H7 (cell line): Measurements from ENCODE around the gene RAB11FIP3. TPM values are rescaled to one million over a fixed set of nuclear protein-coding genes. Genes with fewer than 3 reads are reported as not detected.
A peak's percentile ranks its signal among the peaks of the same experiment; 100 is the strongest.
"Not testable (repeated sequence)": the region's sequence is repeated elsewhere in the genome, so short reads cannot be mapped to it uniquely, and the experiment has no call there.

Source experiments
- DNase-seq: peaks from one replicate; pipeline ENCODE4 v3.0.0; 2012
- H3K27me3 ChIP-seq: 2 replicates; pipeline ENCODE4 v1.6.0; 2011; ENCODE audit warnings: mild to moderate bottlenecking, low read length; ENCODE audit not compliant: control insufficient read depth, insufficient read depth
- H3K36me3 ChIP-seq: replicated peaks from 2 replicates; pipeline ENCODE4 v1.5.1; 2011; ENCODE audit warnings: low read length; ENCODE audit not compliant: control insufficient read depth, insufficient read depth
- H3K4me3 ChIP-seq: 2 replicates; pipeline ENCODE4 v1.5.1; 2011; ENCODE audit warnings: low read depth, mild to moderate bottlenecking, control low read depth, low read length, moderate library complexity; ENCODE audit not compliant: insufficient read depth
- total RNA-seq: library from RNA; depleted of rRNA; stranded (reverse); fragments of >200 nt; shearing (Covaris generic); gene quantifications from 2 replicates; pipeline ENCODE4 v1.2.3, GENCODE V29; 2014; rRNA removed

The RAB11FIP3 gene, protein sequence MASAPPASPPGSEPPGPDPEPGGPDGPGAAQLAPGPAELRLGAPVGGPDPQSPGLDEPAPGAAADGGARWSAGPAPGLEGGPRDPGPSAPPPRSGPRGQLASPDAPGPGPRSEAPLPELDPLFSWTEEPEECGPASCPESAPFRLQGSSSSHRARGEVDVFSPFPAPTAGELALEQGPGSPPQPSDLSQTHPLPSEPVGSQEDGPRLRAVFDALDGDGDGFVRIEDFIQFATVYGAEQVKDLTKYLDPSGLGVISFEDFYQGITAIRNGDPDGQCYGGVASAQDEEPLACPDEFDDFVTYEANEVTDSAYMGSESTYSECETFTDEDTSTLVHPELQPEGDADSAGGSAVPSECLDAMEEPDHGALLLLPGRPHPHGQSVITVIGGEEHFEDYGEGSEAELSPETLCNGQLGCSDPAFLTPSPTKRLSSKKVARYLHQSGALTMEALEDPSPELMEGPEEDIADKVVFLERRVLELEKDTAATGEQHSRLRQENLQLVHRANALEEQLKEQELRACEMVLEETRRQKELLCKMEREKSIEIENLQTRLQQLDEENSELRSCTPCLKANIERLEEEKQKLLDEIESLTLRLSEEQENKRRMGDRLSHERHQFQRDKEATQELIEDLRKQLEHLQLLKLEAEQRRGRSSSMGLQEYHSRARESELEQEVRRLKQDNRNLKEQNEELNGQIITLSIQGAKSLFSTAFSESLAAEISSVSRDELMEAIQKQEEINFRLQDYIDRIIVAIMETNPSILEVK
- 25.2 and 27.9 TPM in 2 replicates for total RNA-seq

DNA sequence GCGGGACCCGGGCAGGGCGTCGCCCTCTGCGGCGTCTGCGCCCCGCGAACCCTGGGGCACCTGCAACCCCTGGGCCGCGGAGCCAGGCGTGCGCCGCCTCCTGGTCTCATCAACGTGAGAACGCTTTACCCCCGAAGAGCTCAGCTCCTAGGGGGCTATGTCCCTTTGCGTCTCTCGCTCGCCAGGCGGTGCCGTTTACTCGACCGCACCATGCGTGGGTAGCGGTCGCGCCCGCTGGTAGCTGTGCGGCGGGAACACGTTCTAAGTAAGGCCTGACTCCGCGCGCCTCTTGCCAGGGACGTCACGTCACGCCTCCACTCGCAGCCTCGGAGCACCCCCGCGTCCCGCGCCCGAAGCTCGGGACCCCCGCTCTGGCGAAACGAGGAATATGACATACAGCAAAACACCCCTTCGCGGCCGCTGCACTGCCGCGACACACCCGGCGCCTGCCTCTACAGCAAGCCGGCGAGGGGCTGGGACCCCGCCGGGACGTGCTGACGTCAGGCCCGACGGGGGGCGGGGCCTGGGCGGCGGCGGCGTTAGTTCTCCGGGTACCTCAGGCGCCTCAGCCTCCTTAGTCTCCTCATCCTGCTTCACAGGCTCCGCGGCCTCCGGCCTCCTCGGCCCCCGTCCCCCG, at the start of gene RAB11FIP3:
TSS of gene RAB11FIP3 (plus strand) at position 568 of the 637 bp plus-strand sequence. CDS start 358 bp downstream, outside the sequence.
- peak; percentile 98 for DNase-seq

DNA sequence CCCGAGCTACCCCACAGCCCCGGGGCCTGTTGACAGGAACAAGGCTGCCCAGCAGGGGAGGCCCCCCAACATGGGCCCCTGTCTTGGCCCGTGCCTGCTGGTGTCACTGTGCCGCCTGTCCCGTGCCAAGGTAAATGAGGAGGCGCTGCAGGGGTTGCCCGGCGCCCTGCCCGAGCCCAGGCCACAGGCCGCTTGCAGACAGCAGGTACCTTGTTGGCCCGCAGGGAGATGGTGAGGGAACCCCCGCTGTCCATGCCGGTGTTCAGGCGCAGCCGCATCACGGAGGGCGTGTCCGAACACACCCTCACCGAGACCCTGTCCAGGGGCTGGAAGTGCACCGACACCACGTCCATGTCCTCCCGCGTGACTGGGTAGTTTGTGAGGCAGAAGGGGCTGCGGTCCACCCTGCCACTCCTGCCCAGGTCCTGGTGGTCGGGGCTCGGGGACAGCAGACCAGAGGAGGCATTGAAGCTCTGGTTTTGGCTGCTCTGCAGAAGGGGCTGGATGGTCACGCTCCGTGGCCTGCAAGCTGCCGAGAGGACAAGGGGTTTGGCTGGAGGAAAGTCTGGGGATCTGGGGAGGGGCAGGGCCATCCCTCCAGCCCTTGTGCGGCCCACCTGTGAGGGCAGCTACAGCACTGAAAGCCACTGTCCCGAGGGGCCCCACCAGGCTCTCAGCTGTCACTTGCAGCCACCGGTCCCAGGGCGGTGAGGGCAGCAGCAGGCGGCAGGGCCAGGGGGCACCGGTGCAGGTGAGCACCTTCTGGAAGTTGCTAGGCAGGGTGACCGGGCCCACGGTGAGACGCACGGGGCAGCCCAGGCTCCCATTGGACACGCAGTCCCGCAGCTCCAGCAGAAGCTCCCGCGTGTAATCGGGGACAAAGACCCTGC, 49.3 kb upstream of the RAB11FIP3 start:
- Histone ChIP-seq H3K27me3 (no peaks in the 10 kb centered on the region), H3K4me3 (no peak overlapping the region), H3K36me3 (peaks cover 13% of the 10 kb centered on the region)
- no peak for DNase-seq

More for the DNA sequence above, at the start of gene RAB11FIP3:
- no peaks in the 10 kb centered on the region for H3K36me3 ChIP-seq
- H3K4me3 ChIP-seq: peak within 1 kb of the TSS; percentile 68
- peaks cover 28% of the 10 kb centered on the region for H3K27me3 ChIP-seq

- Histone ChIP-seq H3K36me3 (peaks cover 11% of the 10 kb centered on the region), H3K4me3 (no peak overlapping the region)
- no peak for DNase-seq
Observed at GRCh38 chr16:376817-377418, 48.5 kb upstream of the RAB11FIP3 start.

DNA sequence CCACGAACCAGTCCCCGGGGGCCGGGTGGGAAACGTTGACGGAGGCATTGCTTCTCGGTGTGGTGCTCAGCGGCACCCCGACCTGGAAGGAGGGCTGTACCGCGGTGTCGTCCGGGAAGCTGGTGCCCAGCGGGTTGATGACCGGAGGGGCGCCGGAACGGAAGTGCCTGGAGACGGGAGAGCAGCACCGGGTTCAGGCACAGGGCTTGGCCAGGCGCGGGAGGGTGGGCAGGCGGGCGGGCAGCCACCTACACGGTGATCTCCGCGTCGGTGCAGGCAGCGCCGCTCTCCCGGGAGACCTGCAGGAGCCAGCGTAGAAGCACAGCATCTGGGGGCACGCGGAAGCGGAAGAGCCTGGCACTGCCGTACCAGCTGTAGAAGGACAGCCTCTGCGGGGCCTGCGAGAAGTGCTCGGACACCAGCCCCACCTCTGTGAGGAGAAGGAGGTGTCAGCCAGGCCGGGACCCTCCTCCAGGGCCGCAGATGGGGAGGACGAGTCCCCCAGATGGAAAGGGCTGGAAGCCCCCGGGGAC, 48.0 kb upstream of the RAB11FIP3 start:
- no peak overlapping the region for H3K4me3 ChIP-seq
- peaks cover 11% of the 10 kb centered on the region for H3K36me3 ChIP-seq
- no peaks in the 10 kb centered on the region for H3K27me3 ChIP-seq
- DNase-seq: no peak

More at GRCh38 chr16:376817-377418, 48.5 kb upstream of the RAB11FIP3 start:
- H3K27me3 ChIP-seq: no peaks in the 10 kb centered on the region

DNA sequence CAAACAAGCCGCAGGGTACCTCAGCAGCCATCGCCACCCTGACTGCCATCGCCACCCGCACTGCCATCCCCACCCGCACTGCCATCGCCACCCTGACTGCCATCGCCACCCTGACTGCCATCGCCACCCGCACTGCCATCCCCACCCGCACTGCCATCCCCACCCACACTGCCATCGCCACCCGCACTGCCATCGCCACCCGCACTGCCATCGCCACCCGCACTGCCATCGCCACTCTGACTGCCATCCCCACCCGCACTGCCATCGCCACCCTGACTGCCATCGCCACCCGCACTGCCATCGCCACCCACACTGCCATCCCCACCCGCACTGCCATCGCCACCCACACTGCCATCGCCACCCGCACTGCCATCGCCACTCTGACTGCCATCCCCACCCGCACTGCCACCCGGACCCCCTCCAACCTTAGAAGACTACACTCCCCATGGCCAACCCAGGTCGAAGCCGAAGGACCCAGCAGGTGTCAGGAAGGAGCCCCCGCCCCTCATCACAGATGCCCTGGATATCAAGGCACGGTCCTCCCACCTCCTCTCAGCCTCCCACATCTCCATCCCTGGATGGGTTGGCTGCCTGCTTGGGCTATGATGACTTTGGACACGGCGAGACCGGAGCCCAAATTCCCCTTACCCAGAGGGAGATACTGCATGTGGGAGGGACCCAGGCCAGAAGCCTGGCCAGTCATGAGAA, 47.2 kb upstream of the RAB11FIP3 start:
- DNase-seq, H3K4me3 ChIP-seq, H3K27me3 ChIP-seq, H3K36me3 ChIP-seq: not testable (repeated sequence)

GRCh38 chr16:378821-379182, 46.6 kb upstream of the RAB11FIP3 start:
- no peaks in the 10 kb centered on the region for H3K27me3 ChIP-seq
- no peak overlapping the region for H3K4me3 ChIP-seq
- no peak for DNase-seq
- peaks cover 7% of the 10 kb centered on the region for H3K36me3 ChIP-seq

- H3K27me3 ChIP-seq: no peaks in the 10 kb centered on the region
- DNase-seq: peak; percentile 96
- H3K4me3 ChIP-seq: no peak overlapping the region
- H3K36me3 ChIP-seq: peaks cover 7% of the 10 kb centered on the region
Observed at GRCh38 chr16:379183-379960, 46.1 kb upstream of the RAB11FIP3 start.

DNA sequence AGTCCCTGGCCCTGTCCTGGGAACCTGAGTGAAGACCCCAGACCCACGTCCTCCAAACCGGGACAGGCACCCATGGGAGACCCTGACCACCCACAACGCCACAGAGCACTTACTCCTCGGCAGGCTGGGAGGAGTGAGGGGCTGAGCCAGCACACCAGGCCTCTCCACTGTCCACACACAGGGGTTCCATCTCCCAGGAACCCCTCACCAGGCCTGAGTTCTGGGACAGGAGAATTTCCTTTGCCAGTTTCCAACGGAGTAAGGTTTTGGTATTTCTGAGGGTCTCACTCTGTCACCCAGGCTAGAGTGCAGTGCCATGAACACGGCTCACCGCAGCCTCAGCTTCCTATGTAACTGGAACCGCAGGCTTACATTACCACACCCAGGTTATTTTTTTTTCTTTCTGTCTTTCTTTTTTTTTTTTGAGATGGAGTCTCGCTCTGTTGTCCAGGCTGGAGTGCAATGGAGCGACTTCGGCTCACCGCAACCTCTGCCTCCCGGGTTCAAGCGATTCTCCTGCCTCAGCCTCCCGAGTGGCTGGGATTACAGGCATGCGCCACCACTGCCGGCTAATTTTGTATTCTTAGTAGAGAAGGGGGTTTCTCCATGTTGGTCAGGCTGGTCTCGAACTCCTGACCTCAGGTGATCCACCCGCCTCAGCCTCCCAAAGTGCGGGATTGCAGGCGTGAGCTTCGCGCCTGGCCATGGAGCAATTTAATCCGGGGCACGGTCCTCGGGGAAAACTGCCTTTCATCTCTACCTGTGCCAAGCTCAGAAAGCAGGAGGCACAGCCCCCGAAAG, 45.3 kb upstream of the RAB11FIP3 start:
- Histone ChIP-seq H3K36me3 (peaks cover 2% of the 10 kb centered on the region), H3K4me3 (peak overlapping the region; percentile 88), H3K27me3 (no peaks in the 10 kb centered on the region)
- DNase-seq: no peak

GRCh38 chr16:380762-381011, 44.8 kb upstream of the RAB11FIP3 start:
- DNase-seq: no peak
- peaks cover 1% of the 10 kb centered on the region for H3K36me3 ChIP-seq
- H3K27me3 ChIP-seq: no peaks in the 10 kb centered on the region
- peak overlapping the region; percentile 88 for H3K4me3 ChIP-seq

GRCh38 chr16:381012-381788, 44.2 kb upstream of the RAB11FIP3 start:
- Histone ChIP-seq H3K36me3 (no peaks in the 10 kb centered on the region; the same call in none of the 2 replicates), H3K4me3 (peak overlapping the region; percentile 88), H3K27me3 (no peaks in the 10 kb centered on the region)
- peak; percentile 84 for DNase-seq
